LNCAP (cell line): ENCODE results near the gene PIGU.

Experiments
- CTCF ChIP-seq: fragments of 450-650 bp; IDR thresholded peaks from 2 replicates; pipeline ENCODE4 v1.5.1; 2017; ENCODE audit warnings: mild to moderate bottlenecking

PIGU gene

DNA sequence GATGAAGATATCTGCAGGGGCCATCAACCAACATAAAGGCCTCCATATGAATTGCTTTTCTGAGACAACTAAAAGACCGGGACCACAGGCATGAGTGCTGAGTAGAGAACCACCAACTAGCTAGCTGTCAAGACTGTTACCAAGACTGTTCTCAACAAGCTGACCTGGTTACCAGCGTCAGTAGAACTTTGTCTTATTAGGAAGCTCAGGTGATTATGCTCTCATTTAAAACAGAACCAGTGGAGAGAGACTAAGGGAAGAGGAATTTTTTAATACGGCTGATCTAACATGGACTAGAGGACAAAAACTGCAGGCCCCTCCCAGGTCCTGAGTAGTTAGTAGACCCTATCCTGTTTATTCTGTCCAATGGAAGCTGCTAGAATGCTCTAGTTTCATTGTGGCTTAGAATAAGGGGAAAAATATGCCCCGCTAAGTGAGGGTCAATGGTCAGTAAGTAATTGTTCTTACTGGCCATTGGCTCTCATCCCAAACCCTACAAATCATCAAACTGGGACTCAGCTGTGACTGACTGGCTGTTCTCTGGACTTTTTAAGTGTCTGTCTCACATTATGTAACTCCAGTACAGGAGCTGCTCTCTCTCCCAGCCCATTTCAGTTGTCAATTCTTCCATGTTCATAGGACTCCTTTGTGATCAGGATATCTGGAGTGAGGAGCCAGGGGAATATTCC, 164.5 kb downstream of the PIGU start:
- no peak for TF ChIP-seq CTCF

GRCh38 chr20:34511891-34512265, 165.0 kb downstream of the PIGU start:
- no peak for TF ChIP-seq CTCF

DNA sequence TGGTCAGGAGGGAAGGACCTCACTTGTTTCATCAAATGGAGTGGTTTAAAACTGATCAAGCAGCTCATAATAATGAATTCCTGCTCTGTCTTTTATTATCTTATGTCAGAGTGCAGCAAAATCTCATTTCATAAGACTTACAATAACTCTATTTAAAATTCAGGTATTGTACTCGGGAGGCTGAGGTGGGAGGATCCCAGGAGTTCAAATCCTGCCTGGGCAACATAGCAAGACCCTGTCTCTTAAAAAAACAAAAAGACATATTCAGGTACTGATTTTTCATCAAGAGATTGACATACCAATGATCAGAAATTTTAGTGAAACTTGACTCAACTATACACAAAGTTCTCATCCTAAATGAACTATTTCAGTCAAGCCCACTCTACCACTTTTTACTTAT, 166.3 kb downstream of the PIGU start:
- TF ChIP-seq CTCF = no peak
